Stomach smooth muscle (tissue), 2 donors: Measurements from ENCODE around the gene CREG1.
"Not testable (repeated sequence)": the region's sequence is repeated elsewhere in the genome, so short reads cannot be mapped to it uniquely, and the experiment has no call there.

Experiments used
- H3K27ac ChIP-seq: one replicate; pipeline ENCODE4 v1.7.0; 2013; ENCODE audit warnings: mild to moderate bottlenecking, low read length, inconsistent platforms
- H3K27me3 ChIP-seq, 2 donors: one replicate each; pipeline ENCODE4 v1.7.0; 2013; ENCODE audit warnings: low read length in 2 of 2; ENCODE audit not compliant: insufficient read depth in 2 of 2, control insufficient read depth in 1 of 2
- H3K36me3 ChIP-seq, 2 donors: one replicate each; pipeline ENCODE4 v1.7.0; 2013; ENCODE audit warnings: low read length in 2 of 2; ENCODE audit not compliant: control insufficient read depth in 2 of 2, insufficient read depth in 2 of 2
- H3K4me1 ChIP-seq: one replicate; pipeline ENCODE4 v1.7.0; 2013; ENCODE audit warnings: low read length; ENCODE audit not compliant: control insufficient read depth, insufficient read depth
- H3K4me3 ChIP-seq, 2 donors: one replicate each; pipeline ENCODE4 v1.7.0; 2013; ENCODE audit warnings: low read length in 2 of 2
- H3K9ac ChIP-seq, 2 donors: one replicate each; pipeline ENCODE4 v1.7.0; 2013; ENCODE audit warnings: low read length in 2 of 2, mild to moderate bottlenecking in 1 of 2
- H3K9me3 ChIP-seq, 2 donors: one replicate each; pipeline ENCODE4 v1.7.0; 2013; ENCODE audit warnings: low read length in 2 of 2; ENCODE audit not compliant: control insufficient read depth in 2 of 2
- donor health status: healthy.
- donor health status: Pancreatic carcinoma.

The CREG1 gene

DNA sequence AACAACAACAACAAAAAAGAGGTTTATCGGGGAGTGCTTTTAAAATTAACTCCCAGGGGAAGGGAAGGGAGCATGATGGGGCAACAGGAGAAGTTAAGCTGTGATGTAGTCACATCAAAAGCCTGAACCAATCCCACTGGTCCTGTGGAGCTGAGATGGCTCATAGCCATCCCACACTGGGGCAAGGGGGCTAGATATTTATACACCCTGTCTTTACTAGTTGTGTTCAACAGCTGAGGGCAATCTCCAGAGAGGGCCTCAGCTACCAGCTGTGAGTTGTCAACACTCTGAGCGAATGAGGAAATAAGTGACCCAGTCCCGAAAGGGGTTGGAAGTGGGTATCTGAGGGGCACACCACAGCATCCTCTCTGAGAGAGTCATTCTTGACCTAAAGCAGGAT lies 31.0 kb upstream of the CREG1 start:
- no peak overlapping the region for H3K9ac ChIP-seq
- no peaks in the 10 kb centered on the region for H3K4me1 ChIP-seq
- no peaks in the 10 kb centered on the region for H3K9me3 ChIP-seq
- H3K27me3 ChIP-seq, result no peaks in the 10 kb centered on the region
- no peak overlapping the region for H3K4me3 ChIP-seq
- H3K27ac ChIP-seq, result no peak overlapping the region
- H3K36me3 ChIP-seq, result no peaks in the 10 kb centered on the region

DNA sequence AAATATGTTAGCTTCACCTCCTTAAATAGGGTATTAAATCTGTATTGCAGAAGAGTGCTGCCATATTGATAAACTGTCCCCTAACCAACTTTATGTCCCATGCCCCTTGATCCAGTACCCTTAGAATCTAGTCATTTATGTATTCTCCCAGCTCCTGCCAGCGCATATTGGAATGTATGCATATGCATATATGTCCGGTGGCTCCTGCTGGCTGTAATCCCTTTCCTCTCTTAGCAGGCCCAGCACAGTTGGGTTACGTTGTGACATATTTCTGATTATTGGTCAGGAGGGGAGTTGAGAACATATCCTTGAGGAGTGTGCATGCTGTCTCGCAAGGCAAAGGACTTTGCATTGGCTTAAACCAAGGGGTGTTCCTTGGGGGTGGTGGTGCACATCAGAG lies 29.2 kb upstream of the CREG1 start:
- no peaks in the 10 kb centered on the region for H3K9me3 ChIP-seq
- H3K9ac ChIP-seq, result no peak overlapping the region
- H3K4me1 ChIP-seq, result no peaks in the 10 kb centered on the region
- no peak overlapping the region for H3K4me3 ChIP-seq
- no peaks in the 10 kb centered on the region for H3K27me3 ChIP-seq
- no peaks in the 10 kb centered on the region for H3K36me3 ChIP-seq
- H3K27ac ChIP-seq, result no peak overlapping the region

- Histone ChIP-seq H3K9ac (no peak overlapping the region), H3K4me3 (no peak overlapping the region), H3K4me1 (no peaks in the 10 kb centered on the region)
Observed at GRCh38 chr1:167582064-167582463, 28.5 kb upstream of the CREG1 start.

DNA sequence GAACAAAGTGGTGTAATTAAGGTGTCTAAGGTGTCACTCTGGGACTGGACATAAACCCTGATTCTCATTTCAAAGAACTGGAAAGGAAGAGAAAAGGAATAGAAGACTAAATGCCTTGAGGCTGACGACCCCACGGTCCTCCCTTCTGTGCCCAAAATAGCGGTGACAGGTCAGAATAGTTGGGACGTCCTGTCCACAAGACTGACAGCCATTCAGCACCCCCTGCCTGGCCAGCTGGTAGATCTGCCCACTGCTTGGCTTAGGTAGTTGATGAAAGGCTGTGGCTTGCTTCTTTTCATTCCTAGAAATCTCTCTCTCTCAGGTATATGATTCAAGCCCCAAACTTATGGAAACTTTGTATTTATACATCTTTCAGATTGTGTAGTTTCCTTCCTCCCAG lies 26.4 kb upstream of the CREG1 start:
- Histone ChIP-seq H3K27ac (no peak overlapping the region), H3K9me3 (no peaks in the 10 kb centered on the region), H3K4me3 (no peak overlapping the region), H3K27me3 (no peaks in the 10 kb centered on the region), H3K4me1 (no peaks in the 10 kb centered on the region), H3K36me3 (no peaks in the 10 kb centered on the region), H3K9ac (no peak overlapping the region)

More at GRCh38 chr1:167582064-167582463, 28.5 kb upstream of the CREG1 start:
- Histone ChIP-seq H3K27ac (no peak overlapping the region), H3K36me3 (no peaks in the 10 kb centered on the region), H3K9me3 (no peaks in the 10 kb centered on the region), H3K27me3 (no peaks in the 10 kb centered on the region)

DNA sequence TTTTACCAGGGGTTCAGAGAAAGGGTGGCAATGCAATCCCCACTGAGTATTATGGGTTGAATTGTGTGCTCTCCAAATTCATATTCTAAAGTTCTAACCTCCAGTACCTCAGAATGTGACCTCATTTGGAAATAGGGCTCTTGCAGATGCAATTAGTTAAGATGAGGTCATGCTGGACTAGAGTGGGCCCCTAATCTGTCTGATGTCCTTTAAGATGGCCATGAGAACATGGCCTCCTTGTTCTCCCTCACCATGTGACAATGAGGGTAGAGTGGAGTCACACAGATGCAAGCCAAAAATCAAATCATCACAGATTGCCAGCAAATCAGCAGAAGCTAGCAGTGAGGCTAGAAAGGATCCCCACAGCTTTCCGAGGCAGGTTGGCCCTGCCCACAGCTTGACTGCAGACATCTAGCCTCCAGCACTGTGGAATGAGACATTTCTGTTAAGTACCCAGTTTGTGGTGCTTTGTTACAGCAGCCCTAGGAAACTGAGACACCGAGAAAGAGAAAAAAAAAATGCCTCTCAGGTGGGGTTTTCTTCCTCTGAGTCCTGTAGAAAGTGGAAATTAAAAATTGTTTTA lies 25.5 kb upstream of the CREG1 start:
- Histone ChIP-seq H3K4me3 (no peak overlapping the region), H3K27me3 (no peaks in the 10 kb centered on the region), H3K27ac (no peak overlapping the region), H3K36me3 (no peaks in the 10 kb centered on the region), H3K9me3 (no peaks in the 10 kb centered on the region), H3K4me1 (no peaks in the 10 kb centered on the region), H3K9ac (no peak overlapping the region)

- no peaks in the 10 kb centered on the region for H3K27me3 ChIP-seq
- H3K4me3 ChIP-seq, result no peak overlapping the region
- H3K36me3 ChIP-seq, result no peaks in the 10 kb centered on the region
- H3K27ac ChIP-seq, result no peak overlapping the region
- no peak overlapping the region for H3K9ac ChIP-seq
- H3K9me3 ChIP-seq, result peaks cover 0 to 3% of the 10 kb centered on the region in 2 donors
- H3K4me1 ChIP-seq, result no peaks in the 10 kb centered on the region
Observed at GRCh38 chr1:167575649-167576048, 22.1 kb upstream of the CREG1 start.

- H3K9ac ChIP-seq, result no peak overlapping the region
Observed at GRCh38 chr1:167573035-167573434, 19.5 kb upstream of the CREG1 start.

DNA sequence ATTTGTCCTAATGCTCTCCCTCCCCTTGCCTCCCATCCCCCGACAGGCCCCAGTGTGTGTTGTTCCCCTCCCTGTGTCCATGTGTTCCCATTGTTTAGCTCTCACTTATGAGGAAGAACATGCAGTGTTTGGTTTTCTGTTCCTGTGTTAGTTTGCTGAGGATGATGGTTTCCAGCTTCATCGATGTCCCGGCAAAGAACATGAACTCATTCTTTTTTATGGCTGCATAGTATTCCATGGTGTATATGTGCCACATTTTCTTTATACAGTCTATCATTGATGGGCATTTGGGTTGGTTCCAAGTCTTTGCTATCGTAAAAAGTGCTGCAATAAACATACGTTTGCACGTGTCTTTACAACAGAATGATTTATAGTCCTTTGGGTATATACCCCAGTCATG lies 17.1 kb upstream of the CREG1 start:
- H3K9me3 ChIP-seq, H3K27ac ChIP-seq, H3K4me1 ChIP-seq, H3K9ac ChIP-seq, H3K36me3 ChIP-seq, H3K4me3 ChIP-seq, H3K27me3 ChIP-seq: not testable (repeated sequence)

More at GRCh38 chr1:167573035-167573434, 19.5 kb upstream of the CREG1 start:
- no peak overlapping the region for H3K27ac ChIP-seq
- H3K4me3 ChIP-seq, result no peak overlapping the region
- H3K27me3 ChIP-seq, result no peaks in the 10 kb centered on the region
- H3K36me3 ChIP-seq, result no peaks in the 10 kb centered on the region
- H3K4me1 ChIP-seq, result no peaks in the 10 kb centered on the region
- H3K9me3 ChIP-seq, result peaks cover 0 to 3% of the 10 kb centered on the region in 2 donors

- Histone ChIP-seq H3K4me3 (no peak overlapping the region), H3K27ac (no peak overlapping the region)
Observed at GRCh38 chr1:167567663-167568062, 14.1 kb upstream of the CREG1 start.

DNA sequence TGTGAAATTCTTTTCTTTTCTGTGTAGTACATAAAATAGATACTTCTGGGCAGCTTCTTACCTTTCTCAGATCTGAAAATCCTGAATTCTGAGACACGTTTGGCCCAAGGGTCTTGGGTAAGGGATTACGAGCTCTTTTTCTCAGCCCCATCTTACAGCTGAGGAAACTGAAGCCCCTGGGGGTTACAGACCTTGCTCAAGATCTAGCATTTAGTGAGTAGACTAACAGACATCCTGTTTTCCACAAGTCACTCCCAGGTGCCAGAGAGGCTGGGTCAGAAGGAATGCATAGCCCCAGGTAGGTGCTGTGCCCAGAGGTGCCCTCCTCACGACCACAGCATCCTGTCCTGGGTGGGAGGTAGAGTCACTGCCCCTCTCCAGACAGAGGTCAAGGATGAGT lies 13.2 kb upstream of the CREG1 start:
- no peaks in the 10 kb centered on the region for H3K36me3 ChIP-seq
- H3K4me1 ChIP-seq, result peaks cover 4% of the 10 kb centered on the region
- H3K27me3 ChIP-seq, result no peaks in the 10 kb centered on the region
- H3K4me3 ChIP-seq, result no peak overlapping the region
- H3K27ac ChIP-seq, result no peak overlapping the region
- no peak overlapping the region for H3K9ac ChIP-seq
- no peaks in the 10 kb centered on the region for H3K9me3 ChIP-seq

More at GRCh38 chr1:167567663-167568062, 14.1 kb upstream of the CREG1 start:
- peaks cover 0 to 2% of the 10 kb centered on the region in 2 donors for H3K9me3 ChIP-seq
- peaks cover 4% of the 10 kb centered on the region for H3K4me1 ChIP-seq
- no peak overlapping the region for H3K9ac ChIP-seq
- H3K36me3 ChIP-seq, result no peaks in the 10 kb centered on the region
- H3K27me3 ChIP-seq, result no peaks in the 10 kb centered on the region

DNA sequence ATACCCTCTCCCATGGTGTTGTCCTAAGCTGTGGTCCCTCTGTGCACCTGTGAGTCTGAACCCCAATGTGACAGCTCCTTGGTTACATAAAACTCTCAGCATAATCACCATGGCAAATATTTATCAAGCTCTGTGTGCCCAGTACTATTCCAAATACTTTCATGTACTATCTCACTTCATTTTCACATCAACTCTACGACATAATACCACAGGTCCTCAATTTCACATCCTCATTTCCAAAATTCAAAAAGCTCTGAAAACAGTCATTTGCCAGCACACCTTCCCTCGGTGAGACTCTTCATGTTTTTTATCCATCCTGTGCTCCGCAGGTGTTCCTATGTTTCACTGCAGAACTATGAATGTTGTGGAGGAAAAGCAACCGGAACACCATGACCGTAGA lies 12.4 kb upstream of the CREG1 start:
- H3K27ac ChIP-seq, result no peak overlapping the region
- H3K9ac ChIP-seq, result no peak overlapping the region
- no peak overlapping the region for H3K4me3 ChIP-seq
- no peaks in the 10 kb centered on the region for H3K9me3 ChIP-seq
- peaks cover 4% of the 10 kb centered on the region for H3K4me1 ChIP-seq
- H3K27me3 ChIP-seq, result no peaks in the 10 kb centered on the region
- H3K36me3 ChIP-seq, result no peaks in the 10 kb centered on the region
